ENCODE data around the gene SDR42E2.

DNA sequence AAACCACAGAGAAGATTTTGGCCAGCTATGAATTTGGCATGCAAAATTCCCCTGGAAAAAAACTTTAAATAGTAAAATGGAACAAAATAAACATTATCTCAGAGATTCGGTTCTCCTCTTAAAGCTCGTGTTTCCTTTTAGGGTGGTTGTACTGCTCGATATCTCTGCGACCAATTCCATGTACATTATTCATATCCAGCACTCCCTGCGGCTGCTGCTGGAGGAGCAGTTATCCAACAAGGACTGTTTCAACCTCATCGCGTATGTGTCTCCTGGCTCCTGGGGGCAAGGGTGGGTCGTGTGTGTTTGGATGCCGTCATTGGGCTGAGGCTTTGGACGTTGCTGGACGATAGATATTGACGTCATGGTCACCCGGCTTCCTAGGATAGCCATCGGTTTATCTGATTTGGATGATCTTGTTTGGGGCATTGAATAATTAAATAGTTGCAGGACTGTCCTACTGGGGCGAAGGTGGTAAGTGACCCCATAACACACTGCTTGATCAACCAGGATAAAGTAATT is 36.2 kb upstream of the SDR42E2 start:
- no peak for TF ChIP-seq ZSCAN4 (tag by site-specific recombination; IDR thresholded peaks at IDR 0.05)
- no peak for TF ChIP-seq RBAK (tag by site-specific recombination; IDR thresholded peaks at IDR 0.05)
- TF ChIP-seq, protein P1, sequence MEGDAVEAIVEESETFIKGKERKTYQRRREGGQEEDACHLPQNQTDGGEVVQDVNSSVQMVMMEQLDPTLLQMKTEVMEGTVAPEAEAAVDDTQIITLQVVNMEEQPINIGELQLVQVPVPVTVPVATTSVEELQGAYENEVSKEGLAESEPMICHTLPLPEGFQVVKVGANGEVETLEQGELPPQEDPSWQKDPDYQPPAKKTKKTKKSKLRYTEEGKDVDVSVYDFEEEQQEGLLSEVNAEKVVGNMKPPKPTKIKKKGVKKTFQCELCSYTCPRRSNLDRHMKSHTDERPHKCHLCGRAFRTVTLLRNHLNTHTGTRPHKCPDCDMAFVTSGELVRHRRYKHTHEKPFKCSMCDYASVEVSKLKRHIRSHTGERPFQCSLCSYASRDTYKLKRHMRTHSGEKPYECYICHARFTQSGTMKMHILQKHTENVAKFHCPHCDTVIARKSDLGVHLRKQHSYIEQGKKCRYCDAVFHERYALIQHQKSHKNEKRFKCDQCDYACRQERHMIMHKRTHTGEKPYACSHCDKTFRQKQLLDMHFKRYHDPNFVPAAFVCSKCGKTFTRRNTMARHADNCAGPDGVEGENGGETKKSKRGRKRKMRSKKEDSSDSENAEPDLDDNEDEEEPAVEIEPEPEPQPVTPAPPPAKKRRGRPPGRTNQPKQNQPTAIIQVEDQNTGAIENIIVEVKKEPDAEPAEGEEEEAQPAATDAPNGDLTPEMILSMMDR (tag by site-specific recombination; IDR thresholded peaks at IDR 0.05): no peak
- TF ChIP-seq KLF1 (tag by site-specific recombination; IDR thresholded peaks at IDR 0.05): no peak
- TF ChIP-seq ZNF707 (tag by site-specific recombination; IDR thresholded peaks at IDR 0.05): no peak
- TF ChIP-seq ZNF398 (tag by site-specific recombination; IDR thresholded peaks at IDR 0.05): no peak

Measured in HEK293 (cell line).